ENCODE results near the gene RAB40C.

Gene RAB40C

DNA sequence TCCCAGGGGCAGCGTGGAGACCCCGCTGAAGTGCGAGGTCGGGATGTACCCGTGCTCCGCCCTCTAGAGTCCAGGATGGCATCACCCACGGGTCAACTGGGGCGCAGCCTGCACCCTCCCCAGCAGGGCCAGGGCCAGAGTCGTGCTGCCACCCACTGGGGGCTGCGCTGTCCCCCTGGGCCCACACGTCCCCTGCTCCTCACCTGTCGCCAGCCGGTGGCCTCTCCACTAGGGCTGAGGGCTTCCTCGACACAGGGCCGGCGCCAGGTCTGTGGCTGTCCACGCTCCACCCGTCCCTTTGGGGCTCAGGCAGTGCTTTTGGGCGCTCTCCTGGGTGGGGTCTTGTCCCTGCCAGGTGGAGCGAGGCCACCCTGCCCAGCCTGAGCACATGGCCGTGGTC lies 41.3 kb upstream of the RAB40C start:
- ChIA-PET POLR2A (no interaction called here), CTCF (no interaction called here)

GRCh38 chr16:549544-550263 lies 40.2 kb upstream of the RAB40C start:
- DNase-seq (ENCODE audit: extremely low spot score), result no peak
- TF ChIP-seq NFRKB (IDR thresholded peaks at IDR 0.05), result no peak
- TF ChIP-seq HDGF (IDR thresholded peaks at IDR 0.05; ENCODE audit: borderline replicate concordance), result no peak
- no peak for TF ChIP-seq L3MBTL2 (conservative IDR thresholded peaks at IDR 0.05)
- TF ChIP-seq ZNF384 (IDR thresholded peaks at IDR 0.05), result no peak
- no peak for TF ChIP-seq SUZ12 (IDR thresholded peaks at IDR 0.05)
- TF ChIP-seq FOXA1 (IDR thresholded peaks at IDR 0.05), result no peak
- TF ChIP-seq ELF4 (IDR thresholded peaks at IDR 0.05), result no peak
- TF ChIP-seq SP1 (IDR thresholded peaks at IDR 0.05), result no peak
- TF ChIP-seq ARNT (IDR thresholded peaks at IDR 0.05), result no peak
- TF ChIP-seq TARDBP (IDR thresholded peaks at IDR 0.05), result no peak
- no peak for TF ChIP-seq BHLHE40 (IDR thresholded peaks at IDR 0.05; ENCODE audit: borderline replicate concordance)
- TF ChIP-seq FOXK2 (IDR thresholded peaks at IDR 0.05), result no peak
- no peak for TF ChIP-seq FOXM1 (IDR thresholded peaks at IDR 0.05; ENCODE audit: borderline replicate concordance)
- no peak for TF ChIP-seq PKNOX1 (IDR thresholded peaks at IDR 0.05)
- no peak for TF ChIP-seq LEF1 (IDR thresholded peaks at IDR 0.05; ENCODE audit: borderline replicate concordance)
- TF ChIP-seq CTBP1 (IDR thresholded peaks at IDR 0.05; ENCODE audit: borderline replicate concordance), result no peak
- CTCF ChIA-PET, result no interaction called here
- POLR2A ChIA-PET, result no interaction called here

More for the DNA sequence above, 41.3 kb upstream of the RAB40C start:
- TF ChIP-seq CTBP1 (IDR thresholded peaks at IDR 0.05; ENCODE audit: borderline replicate concordance) (no peak), FOXA1 (IDR thresholded peaks at IDR 0.05) (no peak), PKNOX1 (IDR thresholded peaks at IDR 0.05) (no peak)
- DNase-seq (ENCODE audit: extremely low spot score), result no peak

DNA sequence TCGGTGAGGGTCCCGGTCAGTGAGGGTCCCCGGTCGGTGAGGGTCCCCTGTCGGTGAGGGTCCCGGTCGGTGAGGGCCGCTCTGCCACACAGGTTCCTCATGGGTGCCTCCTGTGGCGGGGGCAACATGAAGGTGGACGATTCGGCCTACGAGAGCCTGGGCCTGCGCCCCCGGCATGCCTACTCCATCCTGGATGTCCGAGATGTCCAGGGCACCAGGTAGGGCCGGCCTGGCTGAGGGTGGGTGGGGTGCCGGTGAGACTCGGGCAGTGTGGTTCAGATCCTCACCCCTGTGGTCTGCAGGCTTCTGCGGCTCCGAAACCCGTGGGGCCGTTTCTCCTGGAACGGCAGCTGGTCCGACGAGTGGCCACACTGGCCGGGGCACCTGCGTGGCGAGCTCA lies 38.7 kb upstream of the RAB40C start:
- TF ChIP-seq TARDBP (IDR thresholded peaks at IDR 0.05) (no peak), ZNF384 (IDR thresholded peaks at IDR 0.05) (no peak), FOXA1 (IDR thresholded peaks at IDR 0.05) (no peak), NFRKB (IDR thresholded peaks at IDR 0.05) (no peak), LEF1 (IDR thresholded peaks at IDR 0.05; ENCODE audit: borderline replicate concordance) (no peak), ELF4 (IDR thresholded peaks at IDR 0.05) (no peak), SP1 (IDR thresholded peaks at IDR 0.05) (no peak), ARNT (IDR thresholded peaks at IDR 0.05) (no peak), PKNOX1 (IDR thresholded peaks at IDR 0.05) (no peak), HDGF (IDR thresholded peaks at IDR 0.05; ENCODE audit: borderline replicate concordance) (no peak), SUZ12 (IDR thresholded peaks at IDR 0.05) (no peak)
- POLR2A ChIA-PET, result no interaction called here
- CTCF ChIA-PET, result no interaction called here
- no peak for DNase-seq (ENCODE audit: extremely low spot score)

GRCh38 chr16:552171-552570 lies 37.7 kb upstream of the RAB40C start:
- DNase-seq (ENCODE audit: extremely low spot score), result no peak
- ChIA-PET CTCF (no interaction called here), POLR2A (no interaction called here)
- TF ChIP-seq NFRKB (IDR thresholded peaks at IDR 0.05), result no peak
- no peak for TF ChIP-seq FOXK2 (IDR thresholded peaks at IDR 0.05)
- TF ChIP-seq LEF1 (IDR thresholded peaks at IDR 0.05; ENCODE audit: borderline replicate concordance), result no peak
- no peak for TF ChIP-seq HDGF (IDR thresholded peaks at IDR 0.05; ENCODE audit: borderline replicate concordance)
- no peak for TF ChIP-seq SP1 (IDR thresholded peaks at IDR 0.05)
- no peak for TF ChIP-seq ZNF384 (IDR thresholded peaks at IDR 0.05)
- TF ChIP-seq BHLHE40 (IDR thresholded peaks at IDR 0.05; ENCODE audit: borderline replicate concordance), result no peak
- TF ChIP-seq FOXA1 (IDR thresholded peaks at IDR 0.05), result no peak
- TF ChIP-seq TARDBP (IDR thresholded peaks at IDR 0.05), result no peak
- no peak for TF ChIP-seq ELF4 (IDR thresholded peaks at IDR 0.05)
- no peak for TF ChIP-seq PKNOX1 (IDR thresholded peaks at IDR 0.05)
- no peak for TF ChIP-seq ARNT (IDR thresholded peaks at IDR 0.05)
- TF ChIP-seq CTBP1 (IDR thresholded peaks at IDR 0.05; ENCODE audit: borderline replicate concordance), result no peak
- TF ChIP-seq FOXM1 (IDR thresholded peaks at IDR 0.05; ENCODE audit: borderline replicate concordance), result no peak
- no peak for TF ChIP-seq L3MBTL2 (conservative IDR thresholded peaks at IDR 0.05)
- TF ChIP-seq SUZ12 (IDR thresholded peaks at IDR 0.05), result no peak

- ChIA-PET CTCF (no interaction called here), POLR2A (interaction anchor here (1.0 kb wide), 1 partner anchor 27 kb away, joined by 3 read pairs; no protein-coding TSS in a partner anchor)
- no peak for DNase-seq (ENCODE audit: extremely low spot score)
- TF ChIP-seq FOXM1 (IDR thresholded peaks at IDR 0.05; ENCODE audit: borderline replicate concordance) (no peak), ZNF384 (IDR thresholded peaks at IDR 0.05) (no peak), LEF1 (IDR thresholded peaks at IDR 0.05; ENCODE audit: borderline replicate concordance) (no peak), BHLHE40 (IDR thresholded peaks at IDR 0.05; ENCODE audit: borderline replicate concordance) (no peak), ELF4 (IDR thresholded peaks at IDR 0.05) (no peak), SUZ12 (IDR thresholded peaks at IDR 0.05) (no peak), HDGF (IDR thresholded peaks at IDR 0.05; ENCODE audit: borderline replicate concordance) (no peak), L3MBTL2 (conservative IDR thresholded peaks at IDR 0.05) (no peak), FOXA1 (IDR thresholded peaks at IDR 0.05) (no peak), TARDBP (IDR thresholded peaks at IDR 0.05) (no peak), CTBP1 (IDR thresholded peaks at IDR 0.05; ENCODE audit: borderline replicate concordance) (no peak), ARNT (IDR thresholded peaks at IDR 0.05) (no peak), NFRKB (IDR thresholded peaks at IDR 0.05) (no peak)
These were observed 36.1 kb upstream of the RAB40C start for GRCh38 chr16:553601-554296.
